ENCODE results near the gene TUBG2. TPM values are rescaled to one million over a fixed set of nuclear protein-coding genes. Genes with fewer than 3 reads are reported as not detected.
"Not testable (repeated sequence)": the region's sequence is repeated elsewhere in the genome, so short reads cannot be mapped to it uniquely, and the experiment has no call there.

The TUBG2 gene
- polyA plus RNA-seq (2013, experiment 1 of 2), result 28.4 TPM
- polyA plus RNA-seq (2013, experiment 2 of 2), result 25.0 TPM

- 0% methylated on average over 37 to 39 of the region's 59 CpGs for WGBS, 2 experiments (ENCODE audit: insufficient coverage in 2 of 2)
- peaks cover 7% of the 10 kb centered on the region for H3K4me1 ChIP-seq (ENCODE audit: control insufficient read depth, insufficient read depth, low read length, poor library complexity, severe bottlenecking)
- peak within 1 kb of the TSS; percentile 62 for H3K4me3 ChIP-seq (ENCODE audit: extremely low read depth, insufficient read depth, low read length, poor library complexity, severe bottlenecking)
- peaks cover 28% of the 10 kb centered on the region for H3K36me3 ChIP-seq (ENCODE audit: control insufficient read depth, insufficient read depth, low read length)
- peaks cover 5% of the 10 kb centered on the region for H3K9me3 ChIP-seq (ENCODE audit: control insufficient read depth, low read length)
- no peak within 1 kb of the TSS for H3K27ac ChIP-seq (ENCODE audit: low read depth, low read length, severe bottlenecking)
Measured at GRCh38 chr17:42659079-42659931, at the start of gene TUBG2. Gene TUBG2, plus strand, starts transcription at chr17:42659284. Its CDS starts 220 bp downstream, at chr17:42659504.

GRCh38 chr17:42609814-42610801 is 49.0 kb upstream of the TUBG2 start:
- 13 to 21% methylated on average over 23 of the region's 42 CpGs for WGBS, 2 experiments (ENCODE audit: insufficient coverage in 2 of 2)
- peak overlapping the region; percentile 94 for H3K4me3 ChIP-seq (ENCODE audit: extremely low read depth, insufficient read depth, low read length, poor library complexity, severe bottlenecking)

GRCh38 chr17:42612013-42612412 is 47.1 kb upstream of the TUBG2 start:
- Histone ChIP-seq H3K4me3 (ENCODE audit: extremely low read depth, insufficient read depth, low read length, poor library complexity, severe bottlenecking) (no peak overlapping the region), H3K27ac (ENCODE audit: low read depth, low read length, severe bottlenecking) (no peak overlapping the region), H3K4me1 (ENCODE audit: control insufficient read depth, insufficient read depth, low read length, poor library complexity, severe bottlenecking) (no peaks in the 10 kb centered on the region), H3K9me3 (ENCODE audit: control insufficient read depth, low read length) (no peaks in the 10 kb centered on the region), H3K36me3 (ENCODE audit: control insufficient read depth, insufficient read depth, low read length) (peaks cover 53% of the 10 kb centered on the region)
- 100% methylated on average over 3 to 4 of the region's 4 CpGs for WGBS, 2 experiments (ENCODE audit: insufficient coverage in 2 of 2)

More at GRCh38 chr17:42609814-42610801, 49.0 kb upstream of the TUBG2 start:
- H3K27ac ChIP-seq (ENCODE audit: low read depth, low read length, severe bottlenecking), result peak overlapping the region; percentile 75
- H3K36me3 ChIP-seq (ENCODE audit: control insufficient read depth, insufficient read depth, low read length), result peaks cover 47% of the 10 kb centered on the region
- H3K4me1 ChIP-seq (ENCODE audit: control insufficient read depth, insufficient read depth, low read length, poor library complexity, severe bottlenecking); H3K9me3 ChIP-seq (ENCODE audit: control insufficient read depth, low read length): not testable (repeated sequence)

GRCh38 chr17:42613699-42614295 is 45.3 kb upstream of the TUBG2 start:
- 97 to 99% methylated on average over 12 to 13 of the region's 17 CpGs for WGBS, 2 experiments (ENCODE audit: insufficient coverage in 2 of 2)

GRCh38 chr17:42617956-42618431 is 41.1 kb upstream of the TUBG2 start:
- Histone ChIP-seq H3K36me3 (ENCODE audit: control insufficient read depth, insufficient read depth, low read length) (peaks cover 30% of the 10 kb centered on the region), H3K27ac (ENCODE audit: low read depth, low read length, severe bottlenecking) (no peak overlapping the region), H3K4me1 (ENCODE audit: control insufficient read depth, insufficient read depth, low read length, poor library complexity, severe bottlenecking) (no peaks in the 10 kb centered on the region), H3K4me3 (ENCODE audit: extremely low read depth, insufficient read depth, low read length, poor library complexity, severe bottlenecking) (no peak overlapping the region), H3K9me3 (ENCODE audit: control insufficient read depth, low read length) (no peaks in the 10 kb centered on the region)
- WGBS, 2 experiments (ENCODE audit: insufficient coverage in 2 of 2), result 86 to 92% methylated on average over 1 to 3 of the region's 4 CpGs

More at GRCh38 chr17:42613699-42614295, 45.3 kb upstream of the TUBG2 start:
- Histone ChIP-seq H3K4me1 (ENCODE audit: control insufficient read depth, insufficient read depth, low read length, poor library complexity, severe bottlenecking) (no peaks in the 10 kb centered on the region), H3K4me3 (ENCODE audit: extremely low read depth, insufficient read depth, low read length, poor library complexity, severe bottlenecking) (no peak overlapping the region), H3K9me3 (ENCODE audit: control insufficient read depth, low read length) (no peaks in the 10 kb centered on the region), H3K27ac (ENCODE audit: low read depth, low read length, severe bottlenecking) (no peak overlapping the region), H3K36me3 (ENCODE audit: control insufficient read depth, insufficient read depth, low read length) (peaks cover 53% of the 10 kb centered on the region)

GRCh38 chr17:42618442-42619150 is 40.5 kb upstream of the TUBG2 start:
- Histone ChIP-seq H3K4me1 (ENCODE audit: control insufficient read depth, insufficient read depth, low read length, poor library complexity, severe bottlenecking) (no peaks in the 10 kb centered on the region), H3K36me3 (ENCODE audit: control insufficient read depth, insufficient read depth, low read length) (peaks cover 26% of the 10 kb centered on the region), H3K4me3 (ENCODE audit: extremely low read depth, insufficient read depth, low read length, poor library complexity, severe bottlenecking) (no peak overlapping the region), H3K27ac (ENCODE audit: low read depth, low read length, severe bottlenecking) (no peak overlapping the region), H3K9me3 (ENCODE audit: control insufficient read depth, low read length) (no peaks in the 10 kb centered on the region)
- 79% methylated on average over 9 of the region's 9 CpGs for WGBS, 2 experiments (ENCODE audit: insufficient coverage in 2 of 2)

- not testable (repeated sequence) for H3K36me3 ChIP-seq (ENCODE audit: control insufficient read depth, insufficient read depth, low read length); H3K27ac ChIP-seq (ENCODE audit: low read depth, low read length, severe bottlenecking); H3K4me1 ChIP-seq (ENCODE audit: control insufficient read depth, insufficient read depth, low read length, poor library complexity, severe bottlenecking); H3K9me3 ChIP-seq (ENCODE audit: control insufficient read depth, low read length); H3K4me3 ChIP-seq (ENCODE audit: extremely low read depth, insufficient read depth, low read length, poor library complexity, severe bottlenecking)
- WGBS, 2 experiments (ENCODE audit: insufficient coverage in 2 of 2), result 84 to 93% methylated on average over 3 of the region's 3 CpGs
Measured at GRCh38 chr17:42621987-42622386, 37.1 kb upstream of the TUBG2 start.

GRCh38 chr17:42623271-42623670 is 35.8 kb upstream of the TUBG2 start:
- WGBS, 2 experiments (ENCODE audit: insufficient coverage in 2 of 2), result 83% methylated on average over 1 of the region's 2 CpGs; no CpG with 5 or more reads in 1 of the 2 experiments
- H3K36me3 ChIP-seq (ENCODE audit: control insufficient read depth, insufficient read depth, low read length), result no peaks in the 10 kb centered on the region

GRCh38 chr17:42623732-42624596 is 35.1 kb upstream of the TUBG2 start:
- no peaks in the 10 kb centered on the region for H3K36me3 ChIP-seq (ENCODE audit: control insufficient read depth, insufficient read depth, low read length)
- 93 to 100% methylated on average over 7 of the region's 7 CpGs for WGBS, 2 experiments (ENCODE audit: insufficient coverage in 2 of 2)
- H3K4me3 ChIP-seq (ENCODE audit: extremely low read depth, insufficient read depth, low read length, poor library complexity, severe bottlenecking), result no peak overlapping the region
- H3K27ac ChIP-seq (ENCODE audit: low read depth, low read length, severe bottlenecking), result no peak overlapping the region
- no peaks in the 10 kb centered on the region for H3K9me3 ChIP-seq (ENCODE audit: control insufficient read depth, low read length)
- no peaks in the 10 kb centered on the region for H3K4me1 ChIP-seq (ENCODE audit: control insufficient read depth, insufficient read depth, low read length, poor library complexity, severe bottlenecking)

More at GRCh38 chr17:42623271-42623670, 35.8 kb upstream of the TUBG2 start:
- no peak overlapping the region for H3K4me3 ChIP-seq (ENCODE audit: extremely low read depth, insufficient read depth, low read length, poor library complexity, severe bottlenecking)
- no peaks in the 10 kb centered on the region for H3K4me1 ChIP-seq (ENCODE audit: control insufficient read depth, insufficient read depth, low read length, poor library complexity, severe bottlenecking)
- no peak overlapping the region for H3K27ac ChIP-seq (ENCODE audit: low read depth, low read length, severe bottlenecking)
- no peaks in the 10 kb centered on the region for H3K9me3 ChIP-seq (ENCODE audit: control insufficient read depth, low read length)
